Measurements from ENCODE around the gene MED13L.
"Not testable (repeated sequence)": the region's sequence is repeated elsewhere in the genome, so short reads cannot be mapped to it uniquely, and the experiment has no call there.

Gene MED13L

GRCh38 chr12:115998794-115999478 is 278.6 kb downstream of the MED13L start:
- peaks cover 4 to 8% of the 10 kb centered on the region in 2 donors for H3K4me1 Mint-ChIP-seq
- no peak overlapping the region for H3K4me3 Mint-ChIP-seq
- DNase-seq, result no peak
- H3K9me3 Mint-ChIP-seq, result no peaks in the 10 kb centered on the region
- no peaks in the 10 kb centered on the region for H3K27me3 Mint-ChIP-seq
- peaks cover 19 to 28% of the 10 kb centered on the region in 2 donors for H3K36me3 Mint-ChIP-seq
- H3K27ac Mint-ChIP-seq, result no peak overlapping the region
- no peak for ATAC-seq (replicated peaks)

- peak; percentile 13 for DNase-seq
- no peaks in the 10 kb centered on the region for H3K9me3 Mint-ChIP-seq
- H3K4me3 Mint-ChIP-seq, result no peak overlapping the region
- no peaks in the 10 kb centered on the region for H3K27me3 Mint-ChIP-seq
- H3K4me1 Mint-ChIP-seq, result peaks cover 4 to 8% of the 10 kb centered on the region in 2 donors
- H3K36me3 Mint-ChIP-seq, result peaks cover 24 to 33% of the 10 kb centered on the region in 2 donors
- H3K27ac Mint-ChIP-seq, result no peak overlapping the region
- ATAC-seq (replicated peaks), result peak; percentile 84 to 95
Measured at GRCh38 chr12:115998119-115998633, 279.3 kb downstream of the MED13L start.

- no peak overlapping the region for H3K27ac Mint-ChIP-seq
- ATAC-seq (replicated peaks), result no peak
- H3K4me1 Mint-ChIP-seq, result peaks cover 25 to 31% of the 10 kb centered on the region in 2 donors
- H3K4me3 Mint-ChIP-seq, result no peak overlapping the region
- H3K36me3 Mint-ChIP-seq, result peaks cover 43 to 46% of the 10 kb centered on the region in 2 donors
- H3K27me3 Mint-ChIP-seq, result no peaks in the 10 kb centered on the region
- no peak for DNase-seq
- H3K9me3 Mint-ChIP-seq, result no peaks in the 10 kb centered on the region
Measured at GRCh38 chr12:115993737-115994136, 283.8 kb downstream of the MED13L start.

DNA sequence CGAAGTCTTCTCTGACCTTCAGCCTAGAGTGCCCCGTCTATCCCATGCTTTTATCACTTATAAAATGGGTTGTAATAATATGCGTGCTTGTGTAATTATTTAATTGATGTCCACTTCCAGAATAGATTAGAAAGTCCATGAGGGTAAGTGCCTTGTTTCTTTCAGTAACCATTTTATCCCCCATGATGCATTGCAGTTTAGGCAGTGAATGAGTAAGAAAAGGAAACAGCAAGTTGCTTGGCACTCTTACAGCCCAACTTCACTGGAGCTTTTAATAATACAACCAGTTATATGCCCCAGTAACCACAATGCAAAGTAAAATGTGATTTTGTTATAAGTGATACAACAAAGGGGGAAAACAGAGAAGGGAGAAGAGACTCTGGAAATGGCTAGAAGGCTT is 287.3 kb downstream of the MED13L start:
- H3K4me3 Mint-ChIP-seq, result no peak overlapping the region
- peaks cover 52 to 66% of the 10 kb centered on the region in 2 donors for H3K36me3 Mint-ChIP-seq
- H3K4me1 Mint-ChIP-seq, result peaks cover 24 to 29% of the 10 kb centered on the region in 2 donors
- no peaks in the 10 kb centered on the region for H3K9me3 Mint-ChIP-seq
- no peak overlapping the region for H3K27ac Mint-ChIP-seq
- H3K27me3 Mint-ChIP-seq, result no peaks in the 10 kb centered on the region
- DNase-seq, result no peak
- ATAC-seq (replicated peaks), result no peak

GRCh38 chr12:115988625-115989563 is 288.6 kb downstream of the MED13L start:
- H3K4me3 Mint-ChIP-seq, result no peak overlapping the region
- ATAC-seq (replicated peaks) (peak; percentile 60 to 75), DNase-seq (no peak)
- peaks cover 24 to 33% of the 10 kb centered on the region in 2 donors for H3K4me1 Mint-ChIP-seq
- no peaks in the 10 kb centered on the region for H3K27me3 Mint-ChIP-seq
- peaks cover 50 to 64% of the 10 kb centered on the region in 2 donors for H3K36me3 Mint-ChIP-seq
- H3K9me3 Mint-ChIP-seq, result no peaks in the 10 kb centered on the region
- H3K27ac Mint-ChIP-seq, result peak overlapping the region; percentile 70

DNA sequence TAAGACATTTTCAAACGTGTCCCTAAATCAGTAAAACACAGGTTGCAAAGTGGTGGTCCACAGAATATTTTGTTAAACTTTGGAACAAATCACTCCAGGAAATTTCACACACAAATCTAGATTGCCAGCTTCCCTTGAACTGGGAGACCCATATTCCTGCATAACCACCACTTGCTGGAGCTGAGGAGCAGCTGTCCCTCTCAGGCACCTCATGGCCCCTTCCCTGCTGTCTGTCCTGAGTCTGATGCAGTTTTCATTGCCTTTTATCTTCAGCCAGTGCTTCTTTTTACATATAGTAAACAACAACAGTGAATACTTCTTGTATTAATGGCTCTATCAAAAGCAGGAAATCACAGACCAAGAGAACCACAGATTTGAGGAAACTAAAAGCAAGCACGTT is 289.3 kb downstream of the MED13L start:
- no peak for DNase-seq
- Mint-ChIP-seq H3K4me3 (no peak overlapping the region), H3K36me3 (peaks cover 45 to 60% of the 10 kb centered on the region in 2 donors), H3K9me3 (no peaks in the 10 kb centered on the region), H3K27me3 (no peaks in the 10 kb centered on the region), H3K27ac (peak overlapping the region; percentile 27), H3K4me1 (peaks cover 24 to 33% of the 10 kb centered on the region in 2 donors)
- no peak for ATAC-seq (replicated peaks)

DNA sequence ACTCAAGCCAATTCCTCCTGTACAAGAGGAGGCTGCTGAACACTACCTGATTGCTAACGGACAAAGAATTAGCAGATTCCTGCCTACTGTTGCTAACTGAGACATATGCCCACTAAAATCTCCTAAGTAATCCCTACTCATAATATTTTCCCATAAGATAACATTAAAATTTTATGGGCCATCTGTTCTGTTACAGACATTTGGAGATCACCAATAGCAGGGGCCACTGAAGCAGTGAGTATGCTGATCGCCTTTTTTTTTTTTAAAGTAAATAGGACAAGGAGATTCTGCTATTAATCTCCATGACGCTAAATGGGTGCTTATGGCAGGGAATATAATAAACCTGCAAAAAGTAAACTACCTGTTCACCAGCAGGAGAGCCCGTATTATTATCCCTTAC is 292.9 kb downstream of the MED13L start:
- H3K36me3 Mint-ChIP-seq, result peaks cover 31 to 50% of the 10 kb centered on the region in 2 donors
- no peak overlapping the region for H3K4me3 Mint-ChIP-seq
- DNase-seq, result no peak
- no peak for ATAC-seq (replicated peaks)
- no peaks in the 10 kb centered on the region for H3K27me3 Mint-ChIP-seq
- H3K9me3 Mint-ChIP-seq, result no peaks in the 10 kb centered on the region
- H3K27ac Mint-ChIP-seq, result peak overlapping the region; percentile 14
- peaks cover 12 to 18% of the 10 kb centered on the region in 2 donors for H3K4me1 Mint-ChIP-seq

DNA sequence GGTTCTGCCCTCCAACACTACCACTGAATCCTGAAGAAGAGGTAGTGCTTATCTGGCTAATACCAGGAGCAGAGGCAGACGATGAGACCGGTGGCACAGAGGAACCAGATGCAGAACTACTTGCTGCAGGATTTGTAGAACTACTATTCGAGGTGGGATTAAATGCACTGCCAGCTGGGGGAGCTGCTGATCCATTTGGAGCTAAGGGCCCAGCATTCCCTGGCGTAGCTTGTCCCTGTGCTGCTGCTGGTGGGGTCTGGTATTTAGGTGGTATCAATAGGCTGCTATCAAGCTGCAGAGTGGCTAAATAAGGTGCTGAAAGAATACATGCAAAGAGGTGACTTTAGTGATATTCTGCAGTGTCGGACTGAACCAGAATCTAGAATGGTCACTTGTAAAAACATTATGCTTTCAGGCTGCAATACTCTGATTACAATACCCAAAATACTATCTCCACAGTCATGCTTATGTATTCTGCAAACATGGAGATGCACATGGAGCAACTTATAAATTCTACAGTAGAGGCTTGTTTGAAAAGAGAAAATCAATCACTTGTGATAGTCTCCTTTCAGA is 294.2 kb downstream of the MED13L start:
- H3K36me3 Mint-ChIP-seq, result peaks cover 24 to 39% of the 10 kb centered on the region in 2 donors
- DNase-seq (no peak), ATAC-seq (replicated peaks) (no peak)
- H3K27me3 Mint-ChIP-seq, result no peaks in the 10 kb centered on the region
- H3K27ac Mint-ChIP-seq, result no peak overlapping the region
- no peaks in the 10 kb centered on the region for H3K9me3 Mint-ChIP-seq
- no peak overlapping the region for H3K4me3 Mint-ChIP-seq
- peaks cover 0 to 5% of the 10 kb centered on the region in 2 donors for H3K4me1 Mint-ChIP-seq

DNA sequence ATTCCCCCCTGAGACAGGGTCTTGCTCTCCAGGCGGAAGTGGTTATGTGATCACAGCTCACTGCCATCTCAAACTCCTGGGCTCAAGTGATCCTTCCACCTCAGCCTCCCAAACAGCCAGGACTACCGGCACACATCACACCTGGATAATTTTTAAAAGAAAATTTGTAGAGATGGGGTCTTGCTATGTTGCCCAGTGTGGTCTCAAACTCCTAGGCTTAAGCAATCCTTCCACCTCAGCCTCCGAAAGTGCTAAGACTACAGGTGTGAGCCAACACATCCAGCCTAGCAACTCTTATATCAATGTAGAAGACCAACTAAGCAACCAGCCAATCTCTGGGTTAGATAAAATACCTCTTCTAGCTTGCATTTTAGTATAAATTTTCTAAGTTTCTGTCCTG is 297.2 kb downstream of the MED13L start:
- no peaks in the 10 kb centered on the region for H3K27me3 Mint-ChIP-seq
- peaks cover 0 to 4% of the 10 kb centered on the region in 2 donors for H3K4me1 Mint-ChIP-seq
- H3K27ac Mint-ChIP-seq, result peak overlapping the region; percentile 14
- DNase-seq, result no peak
- H3K4me3 Mint-ChIP-seq, result no peak overlapping the region
- no peaks in the 10 kb centered on the region for H3K9me3 Mint-ChIP-seq
- H3K36me3 Mint-ChIP-seq, result peaks cover 15 to 34% of the 10 kb centered on the region in 2 donors
- no peak for ATAC-seq (replicated peaks)

DNA sequence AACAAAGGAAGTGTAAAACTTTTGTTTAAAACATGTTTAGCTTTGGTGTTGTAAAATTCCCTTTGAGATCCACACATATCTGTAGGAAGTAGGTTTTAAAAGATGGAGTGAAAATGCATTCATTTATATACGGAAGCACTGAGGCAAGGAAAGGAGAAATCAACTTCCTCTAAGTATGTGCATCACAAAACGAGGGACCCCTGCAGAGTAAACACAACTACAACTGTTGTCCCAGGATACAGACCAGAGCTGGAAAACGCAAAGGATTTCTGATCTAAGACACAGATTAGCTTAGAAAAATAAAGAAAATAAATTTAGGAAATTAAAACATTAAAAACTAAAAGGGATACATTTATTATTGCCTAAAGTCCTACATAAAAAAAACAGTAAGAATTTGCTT is 297.6 kb downstream of the MED13L start:
- Mint-ChIP-seq H3K36me3 (peaks cover 18 to 39% of the 10 kb centered on the region in 2 donors), H3K9me3 (no peaks in the 10 kb centered on the region), H3K27me3 (no peaks in the 10 kb centered on the region), H3K4me3 (no peak overlapping the region), H3K4me1 (peaks cover 0 to 4% of the 10 kb centered on the region in 2 donors), H3K27ac (no peak overlapping the region)
- DNase-seq, result no peak
- ATAC-seq (replicated peaks), result no peak

DNA sequence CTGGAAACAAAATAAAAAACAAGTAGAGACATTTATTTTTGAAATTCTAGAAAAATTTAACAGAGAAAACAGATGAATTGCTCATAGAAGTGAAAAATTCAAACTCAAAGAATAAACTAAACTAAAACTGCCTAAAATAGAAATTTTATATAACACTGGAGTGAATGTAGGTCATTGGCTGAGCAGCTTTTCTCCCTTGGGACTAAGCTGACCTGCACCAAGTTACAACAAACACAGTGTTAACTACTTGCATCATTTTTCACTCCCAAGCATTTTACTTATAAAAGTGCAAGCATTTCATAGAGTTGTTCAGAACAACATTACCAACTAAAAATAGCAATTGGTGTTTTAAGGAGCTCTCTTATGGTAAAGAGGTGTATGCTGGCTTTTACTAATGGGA is 298.1 kb downstream of the MED13L start:
- Mint-ChIP-seq H3K4me3 (no peak overlapping the region), H3K9me3 (no peaks in the 10 kb centered on the region), H3K27me3 (no peaks in the 10 kb centered on the region), H3K27ac (no peak overlapping the region), H3K4me1 (peaks cover 0 to 4% of the 10 kb centered on the region in 2 donors), H3K36me3 (peaks cover 16 to 36% of the 10 kb centered on the region in 2 donors)
- ATAC-seq (replicated peaks), result no peak
- DNase-seq, result no peak

GRCh38 chr12:115976829-115977228 is 300.7 kb downstream of the MED13L start:
- H3K9me3 Mint-ChIP-seq; H3K4me1 Mint-ChIP-seq; H3K27me3 Mint-ChIP-seq; DNase-seq; H3K27ac Mint-ChIP-seq; ATAC-seq (replicated peaks); H3K4me3 Mint-ChIP-seq: not testable (repeated sequence)
- peaks cover 19 to 42% of the 10 kb centered on the region in 2 donors for H3K36me3 Mint-ChIP-seq

- Mint-ChIP-seq H3K9me3 (no peaks in the 10 kb centered on the region), H3K27me3 (no peaks in the 10 kb centered on the region), H3K4me3 (no peak overlapping the region), H3K27ac (no peak overlapping the region), H3K36me3 (peaks cover 19 to 45% of the 10 kb centered on the region in 2 donors), H3K4me1 (no peaks in the 10 kb centered on the region)
- no peak for ATAC-seq (replicated peaks)
- no peak for DNase-seq
Measured at GRCh38 chr12:115975411-115975810, 302.1 kb downstream of the MED13L start.

Data from stimulated activated naive B cell treated with anti-CD40 and anti-IgM and Interleukin-4, amounts not matched to agents 10 μg/mL and 1 μg/mL and 100 μg/mL, for 72 hours (primary cell).